ENCODE measurements around the gene SIGLEC6. TPM values are rescaled to one million over a fixed set of nuclear protein-coding genes. Genes with fewer than 3 reads are reported as not detected.
"Not testable (repeated sequence)": the region's sequence is repeated elsewhere in the genome, so short reads cannot be mapped to it uniquely, and the experiment has no call there.

Gene SIGLEC6
- total RNA-seq, 4 donors from 2014 or later = 0.29 to 7.2 (median 0.77) TPM

DNA sequence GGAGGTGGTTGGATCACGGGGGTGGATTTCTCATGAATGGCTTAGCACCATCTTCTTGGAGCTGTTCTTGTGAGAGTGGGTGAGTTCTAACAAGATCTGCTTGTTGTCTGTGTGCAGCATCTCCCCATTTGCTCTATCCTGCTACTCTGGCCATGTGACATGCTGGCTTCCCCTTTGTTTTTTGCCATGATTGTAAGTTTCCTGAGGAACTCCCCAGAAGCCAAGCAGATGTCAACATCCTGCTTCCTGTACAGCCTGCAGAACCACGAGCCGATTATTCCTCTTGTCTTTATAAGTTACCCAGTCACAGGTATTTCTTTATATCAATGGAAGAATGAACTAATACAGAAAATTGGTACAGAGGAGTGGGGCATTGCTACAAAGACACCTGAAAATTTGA lies 27.6 kb downstream of the SIGLEC6 start:
- Histone ChIP-seq H3K9me3 (no peaks in the 10 kb centered on the region), H3K4me3 (no peak overlapping the region), H3K27me3 (no peaks in the 10 kb centered on the region), H3K4me1 (no peaks in the 10 kb centered on the region), H3K36me3 (no peaks in the 10 kb centered on the region), H3K27ac (no peak overlapping the region)
- DNase-seq = no peak
- TF ChIP-seq, protein P1, sequence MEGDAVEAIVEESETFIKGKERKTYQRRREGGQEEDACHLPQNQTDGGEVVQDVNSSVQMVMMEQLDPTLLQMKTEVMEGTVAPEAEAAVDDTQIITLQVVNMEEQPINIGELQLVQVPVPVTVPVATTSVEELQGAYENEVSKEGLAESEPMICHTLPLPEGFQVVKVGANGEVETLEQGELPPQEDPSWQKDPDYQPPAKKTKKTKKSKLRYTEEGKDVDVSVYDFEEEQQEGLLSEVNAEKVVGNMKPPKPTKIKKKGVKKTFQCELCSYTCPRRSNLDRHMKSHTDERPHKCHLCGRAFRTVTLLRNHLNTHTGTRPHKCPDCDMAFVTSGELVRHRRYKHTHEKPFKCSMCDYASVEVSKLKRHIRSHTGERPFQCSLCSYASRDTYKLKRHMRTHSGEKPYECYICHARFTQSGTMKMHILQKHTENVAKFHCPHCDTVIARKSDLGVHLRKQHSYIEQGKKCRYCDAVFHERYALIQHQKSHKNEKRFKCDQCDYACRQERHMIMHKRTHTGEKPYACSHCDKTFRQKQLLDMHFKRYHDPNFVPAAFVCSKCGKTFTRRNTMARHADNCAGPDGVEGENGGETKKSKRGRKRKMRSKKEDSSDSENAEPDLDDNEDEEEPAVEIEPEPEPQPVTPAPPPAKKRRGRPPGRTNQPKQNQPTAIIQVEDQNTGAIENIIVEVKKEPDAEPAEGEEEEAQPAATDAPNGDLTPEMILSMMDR (IDR thresholded peaks at IDR 0.05) = no peak
- no peak for TF ChIP-seq POLR2A (IDR thresholded peaks at IDR 0.05)
- intact Hi-C loops (cut with DNase I; ENCODE audit: low total_unique reads) = no loop called here

DNA sequence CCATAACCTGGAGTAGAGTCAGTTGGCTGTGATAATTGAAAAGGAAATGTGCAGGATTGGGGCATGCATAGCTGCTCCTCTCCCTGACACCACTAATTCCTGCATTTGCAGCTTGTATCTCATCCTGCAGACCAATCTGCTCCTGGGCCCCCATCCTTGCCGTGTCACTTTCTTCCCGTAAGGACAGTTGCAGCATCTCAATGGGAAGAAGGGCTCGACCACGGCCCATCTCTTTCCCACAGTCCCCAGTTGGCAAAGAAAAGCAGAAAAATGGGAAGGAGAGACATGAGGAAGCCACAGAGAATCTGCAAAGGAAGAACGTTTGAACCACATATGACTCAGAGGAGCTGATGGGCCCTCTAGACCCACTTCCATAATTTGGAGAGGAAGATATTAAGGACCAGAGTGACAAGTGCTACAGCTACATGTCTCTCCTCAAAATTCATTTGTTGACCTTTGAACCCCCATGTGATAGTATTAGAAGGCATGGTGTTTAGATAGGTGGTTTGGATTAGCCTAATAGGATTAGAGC lies 28.1 kb downstream of the SIGLEC6 start:
- intact Hi-C loops (cut with DNase I; ENCODE audit: low total_unique reads) = no loop called here
- no peak overlapping the region for H3K4me3 ChIP-seq
- no peaks in the 10 kb centered on the region for H3K27me3 ChIP-seq
- no peak for DNase-seq
- H3K4me1 ChIP-seq = no peaks in the 10 kb centered on the region
- H3K9me3 ChIP-seq = no peaks in the 10 kb centered on the region
- H3K36me3 ChIP-seq = no peaks in the 10 kb centered on the region
- TF ChIP-seq, protein P1 (IDR thresholded peaks at IDR 0.05) = no peak
- no peak overlapping the region for H3K27ac ChIP-seq

DNA sequence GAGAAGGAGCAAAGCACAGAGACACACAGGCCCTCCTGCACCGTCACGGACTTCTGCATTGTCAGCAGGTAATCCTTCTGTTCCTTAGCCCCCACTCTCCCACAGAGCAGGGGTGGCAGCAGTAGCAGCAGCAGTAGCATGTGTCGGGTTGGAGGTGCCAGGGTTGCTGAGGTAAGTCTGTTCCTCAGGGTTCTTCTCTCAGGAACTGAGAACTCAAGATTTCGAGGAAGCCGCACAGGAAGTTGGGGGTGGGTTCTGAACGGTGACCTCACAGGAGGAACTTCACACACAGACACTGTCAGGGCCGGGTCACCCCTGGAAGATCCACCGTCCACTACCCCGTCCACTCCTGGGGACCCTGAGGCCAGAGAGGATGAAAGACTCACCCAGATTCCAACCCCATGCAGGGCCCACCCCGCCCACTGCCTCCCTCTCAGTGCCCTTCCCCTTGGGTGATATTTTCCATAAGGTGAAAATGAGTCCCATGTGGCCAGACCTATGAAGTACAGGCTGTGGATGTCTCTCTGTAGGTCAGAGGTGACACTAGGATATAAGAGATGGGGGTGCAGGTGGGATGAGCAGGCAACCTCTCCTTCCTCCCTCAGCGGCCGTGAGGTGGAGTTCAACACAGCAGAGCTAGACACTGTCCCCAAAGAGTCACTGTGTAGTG lies 29.7 kb downstream of the SIGLEC6 start, which contains the start of gene SIGLEC12:
Gene SIGLEC12, minus strand, starts transcription at position 207 of the 670 bp plus-strand sequence. Its CDS starts 67 bp downstream, at position 140.
- no peaks in the 10 kb centered on the region for H3K36me3 ChIP-seq
- intact Hi-C loops (cut with DNase I; ENCODE audit: low total_unique reads) = no loop called here
- DNase-seq = no peak
- no peaks in the 10 kb centered on the region for H3K9me3 ChIP-seq
- TF ChIP-seq POLR2A (IDR thresholded peaks at IDR 0.05) = no peak
- TF ChIP-seq, protein P1 (IDR thresholded peaks at IDR 0.05) = no peak
- H3K27ac ChIP-seq = no peak within 1 kb of the TSS
- no peaks in the 10 kb centered on the region for H3K4me1 ChIP-seq
- no peak within 1 kb of the TSS for H3K4me3 ChIP-seq
- H3K27me3 ChIP-seq = no peaks in the 10 kb centered on the region

DNA sequence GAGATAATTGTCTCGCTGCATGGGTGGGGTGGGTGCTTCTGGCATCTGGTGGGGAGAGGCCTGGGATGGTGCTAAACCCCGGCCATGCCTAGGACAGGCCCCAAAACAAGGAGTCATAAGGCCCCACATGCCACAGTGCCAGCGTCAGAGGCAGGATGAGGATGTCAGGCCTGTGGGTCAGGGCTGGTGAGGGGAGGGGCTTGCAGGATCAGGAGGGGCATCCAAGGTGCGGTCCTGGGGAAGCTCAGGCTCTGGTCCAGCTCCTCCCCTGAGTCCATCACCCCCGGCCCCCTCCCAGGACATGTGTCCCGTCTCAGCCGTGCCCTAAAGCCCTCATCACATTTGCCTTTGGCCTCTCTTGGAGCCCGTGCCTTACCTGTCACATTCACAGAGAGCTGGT lies 30.5 kb downstream of the SIGLEC6 start:
- H3K4me3 ChIP-seq; H3K4me1 ChIP-seq; H3K27ac ChIP-seq; H3K27me3 ChIP-seq; intact Hi-C loops (cut with DNase I; ENCODE audit: low total_unique reads); H3K36me3 ChIP-seq; H3K9me3 ChIP-seq; DNase-seq: not testable (repeated sequence)

DNA sequence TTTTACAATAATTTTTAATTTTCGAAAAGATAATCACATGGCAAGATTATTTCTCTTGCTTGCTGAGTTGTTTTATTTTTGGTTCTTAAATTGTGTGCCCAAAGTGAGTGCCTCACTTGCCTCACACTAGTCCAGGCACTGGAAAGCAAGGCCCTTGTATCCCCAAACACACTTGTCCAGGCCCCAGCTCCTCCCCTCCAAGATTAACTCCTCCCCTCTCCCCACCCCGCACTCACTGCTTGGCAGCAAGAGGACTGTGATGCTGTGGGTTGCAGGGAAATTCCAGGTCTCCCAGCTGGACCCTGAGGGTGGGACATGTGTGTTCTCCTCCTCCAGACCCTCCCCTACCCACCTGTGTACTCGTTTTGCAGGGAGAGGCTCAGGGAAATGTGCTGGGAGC lies 33.8 kb downstream of the SIGLEC6 start:
- H3K4me1 ChIP-seq = no peaks in the 10 kb centered on the region
- intact Hi-C loops (cut with DNase I; ENCODE audit: low total_unique reads) = no loop called here
- H3K9me3 ChIP-seq = no peaks in the 10 kb centered on the region
- H3K27ac ChIP-seq = no peak overlapping the region
- no peak overlapping the region for H3K4me3 ChIP-seq
- no peaks in the 10 kb centered on the region for H3K36me3 ChIP-seq
- DNase-seq = no peak
- H3K27me3 ChIP-seq = no peaks in the 10 kb centered on the region
- TF ChIP-seq, protein P1 (IDR thresholded peaks at IDR 0.05) = no peak
- no peak for TF ChIP-seq POLR2A (IDR thresholded peaks at IDR 0.05)

Measured in uterus (tissue), 4 donors.